Peyer's patch (tissue), 4 donors: ENCODE measurements around the gene PFKL.

Experiments used
- POLR2A ChIP-seq, 2 donors: fragments of 450-650 bp; IDR thresholded peaks; one replicate each; pipeline ENCODE4 v1.5.1; 2017; ENCODE audit warnings: antibody characterized with exemption in 2 of 2, mild to moderate bottlenecking in 2 of 2, moderate library complexity in 2 of 2
- TF ChIP-seq, protein P1 (sequence below), 6 experiments: fragments of 450-650 bp in 4 of 6; fragments of 200-600 bp in 2 of 6; sonication (generic) in 1 of 6; IDR thresholded peaks; one replicate each; pipeline ENCODE4 v1.5.1; 2017 to 2019; ENCODE audit warnings: antibody characterized with exemption in 6 of 6, mild to moderate bottlenecking in 3 of 6, moderate library complexity in 1 of 6

DNA sequence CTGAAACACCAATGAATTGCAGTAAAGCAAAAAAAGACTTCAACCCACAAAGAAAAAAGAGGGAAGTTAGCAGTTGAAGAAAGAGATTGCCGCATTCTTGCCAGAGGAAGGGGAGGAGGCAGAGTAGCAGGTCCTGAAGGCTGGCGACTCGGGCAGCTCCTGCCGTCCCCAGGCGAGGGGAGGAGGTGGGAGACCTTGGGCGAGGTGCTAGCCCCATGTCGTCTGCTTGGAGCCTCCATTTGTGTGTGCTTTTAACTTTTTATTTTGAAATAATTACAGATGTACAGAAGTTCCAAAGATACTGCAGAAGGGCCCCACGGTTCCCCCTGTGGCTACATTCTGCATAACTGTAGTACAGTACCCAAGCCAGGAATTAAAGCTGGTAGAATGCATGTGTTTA lies 60.3 kb downstream of the PFKL start:
- TF ChIP-seq, protein P1, sequence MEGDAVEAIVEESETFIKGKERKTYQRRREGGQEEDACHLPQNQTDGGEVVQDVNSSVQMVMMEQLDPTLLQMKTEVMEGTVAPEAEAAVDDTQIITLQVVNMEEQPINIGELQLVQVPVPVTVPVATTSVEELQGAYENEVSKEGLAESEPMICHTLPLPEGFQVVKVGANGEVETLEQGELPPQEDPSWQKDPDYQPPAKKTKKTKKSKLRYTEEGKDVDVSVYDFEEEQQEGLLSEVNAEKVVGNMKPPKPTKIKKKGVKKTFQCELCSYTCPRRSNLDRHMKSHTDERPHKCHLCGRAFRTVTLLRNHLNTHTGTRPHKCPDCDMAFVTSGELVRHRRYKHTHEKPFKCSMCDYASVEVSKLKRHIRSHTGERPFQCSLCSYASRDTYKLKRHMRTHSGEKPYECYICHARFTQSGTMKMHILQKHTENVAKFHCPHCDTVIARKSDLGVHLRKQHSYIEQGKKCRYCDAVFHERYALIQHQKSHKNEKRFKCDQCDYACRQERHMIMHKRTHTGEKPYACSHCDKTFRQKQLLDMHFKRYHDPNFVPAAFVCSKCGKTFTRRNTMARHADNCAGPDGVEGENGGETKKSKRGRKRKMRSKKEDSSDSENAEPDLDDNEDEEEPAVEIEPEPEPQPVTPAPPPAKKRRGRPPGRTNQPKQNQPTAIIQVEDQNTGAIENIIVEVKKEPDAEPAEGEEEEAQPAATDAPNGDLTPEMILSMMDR (IDR thresholded peaks at IDR 0.05): no peak
- no peak for TF ChIP-seq POLR2A (IDR thresholded peaks at IDR 0.05)
